ENCODE measurements around the gene WAC.
"Not testable (repeated sequence)": the region's sequence is repeated elsewhere in the genome, so short reads cannot be mapped to it uniquely, and the experiment has no call there.

Gene WAC, protein sequence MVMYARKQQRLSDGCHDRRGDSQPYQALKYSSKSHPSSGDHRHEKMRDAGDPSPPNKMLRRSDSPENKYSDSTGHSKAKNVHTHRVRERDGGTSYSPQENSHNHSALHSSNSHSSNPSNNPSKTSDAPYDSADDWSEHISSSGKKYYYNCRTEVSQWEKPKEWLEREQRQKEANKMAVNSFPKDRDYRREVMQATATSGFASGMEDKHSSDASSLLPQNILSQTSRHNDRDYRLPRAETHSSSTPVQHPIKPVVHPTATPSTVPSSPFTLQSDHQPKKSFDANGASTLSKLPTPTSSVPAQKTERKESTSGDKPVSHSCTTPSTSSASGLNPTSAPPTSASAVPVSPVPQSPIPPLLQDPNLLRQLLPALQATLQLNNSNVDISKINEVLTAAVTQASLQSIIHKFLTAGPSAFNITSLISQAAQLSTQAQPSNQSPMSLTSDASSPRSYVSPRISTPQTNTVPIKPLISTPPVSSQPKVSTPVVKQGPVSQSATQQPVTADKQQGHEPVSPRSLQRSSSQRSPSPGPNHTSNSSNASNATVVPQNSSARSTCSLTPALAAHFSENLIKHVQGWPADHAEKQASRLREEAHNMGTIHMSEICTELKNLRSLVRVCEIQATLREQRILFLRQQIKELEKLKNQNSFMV

DNA sequence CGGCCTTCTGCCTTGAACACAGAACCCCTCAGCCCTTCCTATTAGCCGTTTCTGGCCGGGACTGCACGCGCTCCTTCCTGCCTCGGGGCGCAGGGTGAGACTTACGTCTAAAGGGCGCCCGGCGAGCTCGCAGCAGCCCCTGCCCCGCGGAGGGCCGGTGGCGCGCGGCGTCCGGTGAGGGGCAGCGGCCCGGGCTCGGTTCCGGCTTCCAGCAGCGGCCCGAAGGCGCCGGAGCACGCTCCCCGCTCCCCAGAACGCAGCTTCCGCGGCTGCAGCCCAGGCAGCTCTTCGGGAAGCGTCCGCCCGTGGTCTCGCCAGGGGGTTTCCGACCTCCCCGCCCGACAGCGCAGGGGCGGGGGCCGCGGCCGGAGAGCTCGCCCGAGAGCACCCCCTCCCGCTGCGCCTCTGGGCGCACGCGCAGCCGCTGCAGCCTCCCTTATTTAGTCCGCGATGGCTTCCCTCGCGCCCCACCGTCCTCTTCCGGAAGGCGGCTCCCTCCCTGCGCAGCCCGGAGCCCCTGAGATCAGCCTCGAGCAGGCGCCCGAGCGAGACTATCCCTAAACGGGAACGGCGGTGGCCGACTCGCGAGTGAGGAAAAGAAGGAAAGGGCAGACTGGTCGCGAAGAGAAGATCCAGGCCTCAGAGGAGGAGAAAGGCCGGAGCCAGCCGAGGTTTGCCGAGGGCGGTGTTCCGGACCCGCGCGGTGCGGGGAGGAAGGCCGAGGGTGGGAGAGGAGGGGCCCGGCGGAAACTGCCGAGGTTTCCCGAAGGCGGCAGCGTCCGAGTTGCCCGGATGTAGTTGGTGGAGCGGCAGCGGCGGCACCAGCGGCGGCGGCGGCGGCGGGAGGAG is at the start of gene WAC:
Gene WAC (plus strand): TSS at position 782 of the 849 bp plus-strand sequence. CDS start 462 bp downstream, outside the sequence.
- H3K27me3 Mint-ChIP-seq: no peaks in the 10 kb centered on the region
- ATAC-seq: peak; percentile 88
- H3K4me1 Mint-ChIP-seq: peaks cover 59% of the 10 kb centered on the region
- peak; percentile 96 for DNase-seq
- peaks cover 49% of the 10 kb centered on the region for H3K36me3 Mint-ChIP-seq (ENCODE audit: low read depth)
- peaks cover 3% of the 10 kb centered on the region for H3K9me3 Mint-ChIP-seq
- H3K27ac Mint-ChIP-seq: peak within 1 kb of the TSS; percentile 99
- peak within 1 kb of the TSS; percentile 92 for H3K4me3 Mint-ChIP-seq

DNA sequence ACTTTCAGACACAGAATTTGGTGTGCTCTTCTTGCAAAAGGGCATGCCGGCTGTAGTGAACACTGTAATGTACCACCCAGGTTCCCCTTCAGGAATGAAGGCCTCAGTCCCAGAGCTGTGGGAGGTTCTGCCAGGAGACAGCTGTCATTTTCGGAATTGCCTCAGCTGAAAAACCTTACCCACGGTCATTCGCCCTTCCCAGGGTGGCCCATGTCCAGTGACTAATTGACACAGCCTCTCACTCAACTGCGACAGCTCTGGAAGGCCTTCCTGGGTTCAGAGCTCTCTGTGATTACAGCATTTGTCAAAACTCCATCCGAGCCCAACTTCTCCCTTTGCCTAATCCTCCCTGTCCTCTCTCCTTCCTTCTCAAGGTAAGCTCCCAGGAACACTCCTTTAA is 43.7 kb upstream of the WAC start:
- DNase-seq (no peak), ATAC-seq (no peak)
- Mint-ChIP-seq H3K36me3 (ENCODE audit: low read depth) (no peaks in the 10 kb centered on the region), H3K4me1 (peaks cover 2% of the 10 kb centered on the region), H3K4me3 (no peak overlapping the region), H3K27me3 (peaks cover 6% of the 10 kb centered on the region), H3K27ac (no peak overlapping the region), H3K9me3 (no peaks in the 10 kb centered on the region)

DNA sequence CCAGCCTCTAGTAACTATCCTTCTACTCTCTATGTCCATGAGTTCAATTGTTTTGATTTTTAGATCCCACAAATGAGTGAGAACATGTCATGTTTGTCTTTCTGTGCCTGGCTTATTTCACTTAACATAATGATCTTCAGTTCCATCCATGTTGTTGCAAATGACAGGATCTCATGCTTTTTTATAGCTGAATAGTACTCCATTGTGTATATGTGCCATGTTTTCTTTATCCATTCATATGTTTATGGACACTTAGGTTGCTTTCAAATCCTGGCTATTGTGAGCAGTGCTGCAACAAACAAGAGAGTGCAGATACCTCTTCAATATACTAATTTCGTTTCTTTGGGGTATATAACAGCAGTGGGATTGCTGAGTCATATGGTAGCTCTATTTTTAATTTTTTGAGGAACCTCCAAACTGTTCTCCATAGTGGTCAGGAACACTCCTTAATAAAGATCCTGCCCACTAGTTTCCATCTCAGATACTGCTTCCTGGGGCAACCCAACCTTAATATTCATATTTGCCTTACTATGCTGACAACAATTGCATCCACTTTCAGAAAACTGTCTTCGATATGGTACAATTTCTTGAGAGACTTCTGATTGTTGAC is 42.6 kb upstream of the WAC start:
- not testable (repeated sequence) for H3K36me3 Mint-ChIP-seq (ENCODE audit: low read depth); H3K27me3 Mint-ChIP-seq; H3K4me1 Mint-ChIP-seq; ATAC-seq; H3K4me3 Mint-ChIP-seq; H3K27ac Mint-ChIP-seq; H3K9me3 Mint-ChIP-seq; DNase-seq

DNA sequence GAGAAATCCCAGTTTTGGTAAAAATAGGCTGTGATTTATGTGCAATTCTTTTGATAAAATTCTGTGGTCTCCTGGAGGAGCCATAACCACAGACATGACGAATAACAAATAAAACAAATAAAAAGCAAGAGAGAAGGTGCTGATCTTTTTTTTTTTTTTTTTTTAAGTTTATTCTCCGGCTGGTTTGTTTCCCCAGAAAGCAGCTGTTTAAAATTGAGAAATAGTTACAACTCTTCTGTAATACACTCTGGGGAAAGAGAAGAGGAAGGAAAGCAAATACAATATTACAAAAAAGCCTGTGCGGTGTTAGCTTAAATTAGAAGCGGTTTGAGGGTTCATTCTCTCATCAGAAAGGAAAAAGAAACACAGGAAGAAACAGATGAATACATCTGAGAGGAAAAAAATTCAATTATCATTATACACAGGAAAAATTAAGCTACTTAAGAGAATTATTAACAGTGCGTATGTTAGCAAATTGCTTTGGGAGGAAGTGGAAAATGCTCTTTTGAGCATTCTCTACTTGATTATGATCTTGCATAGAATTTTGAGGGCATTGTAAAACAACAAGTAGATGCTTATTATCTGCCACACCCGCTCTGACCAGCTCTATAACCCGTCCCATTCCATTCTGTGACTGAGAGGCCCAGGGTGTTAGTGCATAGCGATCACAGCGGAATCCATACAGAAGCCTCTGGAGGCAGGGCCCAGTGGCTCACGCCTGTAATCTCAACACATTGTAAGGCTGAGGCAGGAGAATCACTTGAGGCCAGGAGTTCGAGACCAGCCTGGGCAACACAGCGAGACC is 40.6 kb upstream of the WAC start:
- no peaks in the 10 kb centered on the region for H3K4me1 Mint-ChIP-seq
- no peak overlapping the region for H3K4me3 Mint-ChIP-seq
- no peak for DNase-seq
- peaks cover 6% of the 10 kb centered on the region for H3K27me3 Mint-ChIP-seq
- no peak overlapping the region for H3K27ac Mint-ChIP-seq
- no peaks in the 10 kb centered on the region for H3K36me3 Mint-ChIP-seq (ENCODE audit: low read depth)
- no peaks in the 10 kb centered on the region for H3K9me3 Mint-ChIP-seq
- ATAC-seq: no peak

DNA sequence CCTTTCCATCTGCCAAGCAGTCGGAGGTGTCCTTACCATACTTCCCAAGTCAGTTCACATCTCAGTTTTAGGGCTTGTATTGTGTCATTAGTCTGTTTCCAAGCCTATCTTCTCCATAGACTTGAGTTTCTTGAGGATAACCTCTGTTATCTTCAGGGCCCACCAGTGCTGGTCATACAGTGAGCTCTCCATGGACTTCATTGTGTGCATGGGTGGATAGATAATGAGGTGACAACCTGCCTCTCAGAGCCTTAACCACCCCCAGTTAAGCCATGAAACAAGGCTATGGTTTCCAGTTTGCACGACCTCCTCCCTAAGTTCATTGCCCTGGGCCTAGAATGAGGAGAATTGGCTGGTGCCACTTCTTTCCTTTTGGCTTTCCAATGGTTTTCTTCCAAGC is 38.5 kb upstream of the WAC start:
- Mint-ChIP-seq H3K27ac (no peak overlapping the region), H3K27me3 (peaks cover 6% of the 10 kb centered on the region), H3K4me3 (no peak overlapping the region), H3K4me1 (no peaks in the 10 kb centered on the region), H3K36me3 (ENCODE audit: low read depth) (no peaks in the 10 kb centered on the region), H3K9me3 (no peaks in the 10 kb centered on the region)
- DNase-seq (no peak), ATAC-seq (no peak)

DNA sequence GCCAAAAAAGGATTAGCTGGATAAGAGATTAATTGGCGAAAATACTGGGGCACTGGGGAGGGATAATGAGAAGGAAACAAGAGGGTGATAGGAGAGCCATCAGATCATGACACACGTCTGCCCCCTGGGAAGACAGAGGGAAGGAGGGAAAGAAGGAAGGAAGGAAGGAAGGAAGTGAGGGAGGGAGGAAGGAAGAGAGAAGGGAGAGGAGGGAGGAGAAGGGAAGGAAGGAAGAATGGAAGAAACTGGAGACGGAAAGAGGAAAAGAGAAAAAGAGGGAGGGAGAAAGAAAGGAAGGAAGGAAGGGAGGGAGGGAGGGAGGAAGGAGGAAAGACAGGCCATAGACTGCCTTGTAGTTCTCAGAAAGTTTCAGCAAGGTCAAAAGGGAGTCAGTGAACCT is 37.8 kb upstream of the WAC start:
- H3K4me1 Mint-ChIP-seq: no peaks in the 10 kb centered on the region
- no peaks in the 10 kb centered on the region for H3K9me3 Mint-ChIP-seq
- ATAC-seq (no peak), DNase-seq (no peak)
- H3K27ac Mint-ChIP-seq: no peak overlapping the region
- H3K36me3 Mint-ChIP-seq (ENCODE audit: low read depth): no peaks in the 10 kb centered on the region
- peaks cover 5% of the 10 kb centered on the region for H3K27me3 Mint-ChIP-seq
- H3K4me3 Mint-ChIP-seq: no peak overlapping the region

DNA sequence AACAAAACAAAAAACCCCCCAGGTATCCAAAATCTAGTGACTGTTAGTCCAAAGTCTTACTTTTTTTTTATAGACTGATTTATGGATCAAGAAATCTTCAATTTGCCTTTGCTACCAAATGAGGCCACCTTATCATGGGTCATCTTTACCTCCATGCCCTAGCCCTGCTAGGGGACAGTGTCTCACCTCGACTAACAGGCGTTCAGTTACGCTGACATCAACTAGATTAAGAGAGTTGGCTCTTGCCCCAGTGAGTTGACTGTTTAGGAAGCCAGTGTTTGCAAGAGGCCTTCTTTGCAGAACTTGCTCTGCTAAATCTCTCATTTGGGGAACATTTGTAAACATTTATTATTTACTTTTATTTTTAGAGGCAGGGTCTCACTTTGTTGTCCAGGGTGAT is 36.9 kb upstream of the WAC start:
- H3K4me3 Mint-ChIP-seq: no peak overlapping the region
- no peak overlapping the region for H3K27ac Mint-ChIP-seq
- no peaks in the 10 kb centered on the region for H3K36me3 Mint-ChIP-seq (ENCODE audit: low read depth)
- no peaks in the 10 kb centered on the region for H3K4me1 Mint-ChIP-seq
- H3K9me3 Mint-ChIP-seq: no peaks in the 10 kb centered on the region
- DNase-seq: no peak
- ATAC-seq: no peak
- peaks cover 2% of the 10 kb centered on the region for H3K27me3 Mint-ChIP-seq

DNA sequence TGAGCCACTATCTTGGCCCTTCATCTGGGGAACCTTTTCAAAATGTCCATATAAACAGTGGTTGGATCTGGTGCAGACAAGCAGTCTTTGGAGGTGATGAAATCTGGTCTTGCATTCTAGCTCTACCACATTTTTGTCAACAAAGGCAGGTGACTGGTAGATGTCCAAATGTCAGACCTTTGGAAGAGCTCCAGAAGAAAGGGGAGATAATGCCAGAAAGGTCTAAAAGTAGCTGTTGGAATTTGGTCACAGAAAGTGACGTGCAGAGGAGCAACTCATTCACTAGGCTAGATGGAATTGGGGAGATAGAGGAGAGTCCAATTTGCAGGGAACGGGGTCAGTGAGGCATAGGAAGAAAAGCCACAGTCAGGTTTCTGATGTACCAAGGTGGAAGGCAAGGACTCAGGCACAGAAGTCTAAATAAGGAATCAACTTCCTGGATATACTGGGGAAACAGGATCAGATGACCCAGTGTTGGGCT is 36.4 kb upstream of the WAC start:
- ATAC-seq (no peak), DNase-seq (no peak)
- H3K9me3 Mint-ChIP-seq: no peaks in the 10 kb centered on the region
- no peaks in the 10 kb centered on the region for H3K36me3 Mint-ChIP-seq (ENCODE audit: low read depth)
- H3K27me3 Mint-ChIP-seq: no peaks in the 10 kb centered on the region
- no peak overlapping the region for H3K4me3 Mint-ChIP-seq
- H3K27ac Mint-ChIP-seq: no peak overlapping the region
- no peaks in the 10 kb centered on the region for H3K4me1 Mint-ChIP-seq

DNA sequence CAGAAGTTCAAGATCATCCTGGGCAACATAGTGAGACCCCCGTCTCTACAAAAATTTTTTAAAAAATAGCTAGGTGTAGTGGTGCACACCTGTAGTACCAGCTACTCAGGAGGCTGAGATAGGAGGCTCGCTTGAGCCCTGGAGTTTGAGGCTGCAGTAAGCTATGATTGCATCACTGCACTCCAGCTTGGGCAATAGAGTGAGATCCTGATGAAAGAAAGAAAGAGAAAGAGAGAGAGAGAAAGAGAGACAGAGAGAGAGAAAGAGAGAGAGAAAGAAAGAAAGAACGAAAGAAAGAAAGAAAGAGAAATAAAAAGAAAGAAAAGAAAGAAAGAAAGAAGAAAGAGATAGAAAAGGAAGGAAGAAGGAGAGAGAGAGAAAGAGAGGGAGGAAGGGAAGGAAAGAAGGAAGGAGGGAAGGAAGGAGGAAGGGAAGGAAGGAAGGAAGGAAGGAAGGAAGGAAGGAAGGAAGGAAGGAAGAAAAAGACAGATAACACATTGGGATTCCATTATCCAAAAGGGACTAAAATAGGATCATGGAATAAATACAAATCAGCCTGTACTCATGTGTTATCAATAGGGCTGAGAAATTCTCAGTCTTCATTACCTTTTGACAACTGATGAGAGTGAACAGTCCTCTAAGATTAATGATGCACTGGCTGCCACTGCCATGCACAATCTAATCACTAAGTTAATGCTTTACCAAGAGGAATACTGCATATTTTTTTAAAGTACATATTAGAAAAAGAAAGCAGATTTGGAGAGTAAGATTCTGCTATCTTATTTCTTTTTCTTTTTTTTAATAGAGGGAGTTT is 35.4 kb upstream of the WAC start:
- no peak overlapping the region for H3K4me3 Mint-ChIP-seq
- H3K36me3 Mint-ChIP-seq (ENCODE audit: low read depth): no peaks in the 10 kb centered on the region

DNA sequence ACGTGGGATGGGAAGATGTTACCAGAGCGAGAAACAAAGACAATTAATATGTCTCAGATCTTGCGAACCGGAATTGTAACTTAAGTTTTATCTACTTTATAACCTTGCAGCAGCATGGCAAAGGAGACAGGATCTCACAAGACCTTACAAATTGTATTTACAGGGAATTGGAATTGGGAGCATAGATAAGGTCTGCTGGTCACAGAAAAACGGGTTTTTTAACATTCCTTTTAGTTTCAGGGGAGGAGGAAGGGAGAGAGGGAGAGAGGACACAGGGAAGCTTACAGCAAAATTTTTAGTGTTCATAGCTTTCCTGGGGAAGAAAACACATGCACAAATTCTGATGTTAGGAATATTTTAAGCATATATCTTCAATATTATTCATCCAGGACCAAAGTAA is 32.7 kb upstream of the WAC start:
- not testable (repeated sequence) for H3K9me3 Mint-ChIP-seq; H3K27me3 Mint-ChIP-seq; ATAC-seq; H3K36me3 Mint-ChIP-seq (ENCODE audit: low read depth); DNase-seq; H3K27ac Mint-ChIP-seq; H3K4me3 Mint-ChIP-seq; H3K4me1 Mint-ChIP-seq

More for the DNA sequence above, 35.4 kb upstream of the WAC start:
- Mint-ChIP-seq H3K27ac (no peak overlapping the region), H3K4me1 (peaks cover 3% of the 10 kb centered on the region), H3K9me3 (no peaks in the 10 kb centered on the region), H3K27me3 (no peaks in the 10 kb centered on the region)
- DNase-seq (no peak), ATAC-seq (no peak)

DNA sequence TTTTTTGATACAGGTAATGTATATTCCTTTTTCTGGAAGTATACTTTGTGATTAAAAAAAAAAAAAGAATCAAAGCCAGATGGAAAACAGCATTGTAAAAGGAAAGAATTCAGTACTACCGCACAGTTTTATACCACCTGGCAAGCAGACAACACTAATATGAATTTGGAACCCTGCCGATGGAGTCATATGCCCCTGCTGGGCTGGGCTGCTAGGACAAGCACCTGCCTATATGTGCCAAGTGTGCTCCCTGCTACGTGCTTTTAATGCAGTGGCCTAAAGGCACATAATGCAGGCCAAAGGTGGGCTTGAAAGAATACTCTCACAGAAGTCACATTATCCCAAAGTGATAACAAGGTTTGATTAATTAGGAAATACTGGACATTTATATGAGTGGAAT is 29.8 kb upstream of the WAC start:
- no peak for DNase-seq
- ATAC-seq: no peak
- H3K4me3 Mint-ChIP-seq: no peak overlapping the region

DNA sequence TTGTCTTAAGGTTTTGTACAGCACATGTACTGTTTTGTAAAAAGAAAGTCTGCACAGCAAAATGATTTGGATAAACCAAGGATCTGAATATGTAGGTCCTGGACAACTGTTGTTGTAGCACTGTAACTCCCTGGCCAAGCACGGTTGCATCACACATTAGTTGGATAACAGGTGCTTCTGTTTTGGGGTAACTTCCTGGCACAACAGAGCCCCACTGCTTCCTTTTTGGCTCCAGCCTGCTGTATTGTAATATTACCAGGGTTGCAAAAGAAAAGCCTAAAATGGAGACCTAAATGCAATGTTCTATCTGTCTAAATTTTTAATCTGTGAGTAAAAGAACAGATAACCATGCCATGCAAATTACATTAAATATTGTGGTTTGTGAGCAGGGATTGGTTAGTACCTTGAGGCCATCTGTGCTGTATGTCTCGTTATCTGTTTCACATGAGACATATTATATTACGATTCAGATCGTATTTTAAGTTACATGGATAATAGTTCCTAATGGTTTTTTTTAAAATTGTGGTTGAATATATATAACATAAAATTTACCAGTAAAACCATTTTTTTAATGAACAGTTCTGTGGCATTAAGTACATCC is 27.5 kb upstream of the WAC start:
- Mint-ChIP-seq H3K4me3 (no peak overlapping the region), H3K4me1 (peaks cover 3% of the 10 kb centered on the region), H3K27ac (no peak overlapping the region), H3K9me3 (no peaks in the 10 kb centered on the region), H3K36me3 (ENCODE audit: low read depth) (no peaks in the 10 kb centered on the region), H3K27me3 (no peaks in the 10 kb centered on the region)
- ATAC-seq: no peak
- DNase-seq: no peak

More for the DNA sequence above, 29.8 kb upstream of the WAC start:
- Mint-ChIP-seq H3K4me1 (peaks cover 3% of the 10 kb centered on the region), H3K27me3 (no peaks in the 10 kb centered on the region), H3K9me3 (no peaks in the 10 kb centered on the region), H3K36me3 (ENCODE audit: low read depth) (no peaks in the 10 kb centered on the region), H3K27ac (no peak overlapping the region)

All from activated naive CD8-positive, alpha-beta T cell treated with anti-CD3 and anti-CD28 coated beads, Interleukin-2, amount 50 U/mL, for 24 hours (primary cell).